Measurements from ENCODE around the gene MAP4K4. TPM values are rescaled to one million over a fixed set of nuclear protein-coding genes. Genes with fewer than 3 reads are reported as not detected.

MAP4K4 gene
- total and polyA plus RNA-seq, 2 of the 13 experiments (the other 11 are each of a cell fraction or from before 2014, with no cell fraction given) = 105 to 264 TPM

DNA sequence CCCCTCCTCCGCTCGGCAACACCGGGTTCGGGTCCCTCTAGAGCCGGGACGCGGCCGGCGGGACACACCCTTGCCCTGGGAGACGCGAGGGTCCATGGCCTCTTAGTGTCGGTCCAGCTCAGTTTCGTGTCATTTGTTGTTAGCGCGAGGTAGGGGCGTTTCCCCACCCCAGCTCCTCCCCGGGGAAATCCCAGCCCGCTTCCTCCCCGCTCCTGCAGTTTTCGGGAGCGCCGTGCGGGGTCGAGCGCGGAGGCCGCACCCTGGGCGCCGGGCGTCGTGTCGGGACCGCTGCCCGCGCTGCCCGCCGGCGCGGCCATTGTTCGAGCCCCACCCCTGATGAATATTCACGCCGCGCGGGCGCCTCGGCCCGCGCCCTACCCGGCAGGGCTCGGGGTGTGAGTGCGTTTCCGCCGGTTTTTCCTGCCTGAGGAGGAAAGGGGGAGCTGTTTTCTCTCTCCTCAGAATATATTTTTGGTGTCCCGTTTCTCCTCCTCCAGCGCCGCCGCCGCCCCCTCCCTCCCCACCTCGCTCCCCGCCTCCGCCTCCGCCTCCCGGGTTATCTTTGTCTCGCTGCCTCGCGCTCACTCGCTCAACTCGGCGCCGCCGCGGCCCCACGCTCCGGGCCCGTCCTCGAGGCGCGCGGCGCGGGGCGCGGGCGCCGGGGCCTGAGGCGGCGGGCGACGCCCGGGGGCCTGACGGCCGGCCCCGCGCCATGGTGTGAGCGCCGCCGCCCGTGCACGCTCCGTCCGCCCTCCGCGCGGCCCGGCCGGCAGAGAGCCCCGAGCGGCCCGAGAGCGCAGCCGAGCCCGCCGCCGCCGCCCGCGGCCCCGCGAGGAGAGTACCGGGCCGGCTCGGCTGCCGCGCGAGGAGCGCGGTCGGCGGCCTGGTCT lies at the start of gene MAP4K4 (continued):
- TF ChIP-seq RBM39 (IDR thresholded peaks at IDR 0.05; ENCODE audit: low read depth, low read length, poor library complexity, severe bottlenecking) (peak; percentile 85), ZNF292 (CRISPR knock-in tag; IDR thresholded peaks at IDR 0.05; ENCODE audit: borderline replicate concordance, low read depth) (peak; percentile 76; the same call in 1 of the 2 replicates), ZNF646 (CRISPR knock-in tag; IDR thresholded peaks at IDR 0.05) (peak; percentile 55; the same call in 1 of the 2 replicates), ZNF574 (CRISPR knock-in tag; IDR thresholded peaks at IDR 0.05) (peak; percentile 59), BHLHE40 (IDR thresholded peaks at IDR 0.05; ENCODE audit: low read length) (no peak), MYC (CRISPR knock-in tag; IDR thresholded peaks at IDR 0.05; ENCODE audit: borderline replicate concordance) (peak; percentile 64), SRY (CRISPR knock-in tag; IDR thresholded peaks at IDR 0.05) (peak; percentile 34; the same call in 1 of the 2 replicates), ZNF383 (CRISPR knock-in tag; IDR thresholded peaks at IDR 0.05; ENCODE audit: borderline replicate concordance) (no peak), GABPB1 (CRISPR knock-in tag; IDR thresholded peaks at IDR 0.05) (peak; percentile 67; the same call in 1 of the 2 replicates), ZNF792 (CRISPR knock-in tag; IDR thresholded peaks at IDR 0.05) (peak; percentile 86), ZNF589 (CRISPR knock-in tag; conservative IDR thresholded peaks at IDR 0.05) (peak; percentile 78), TAF15 (IDR thresholded peaks at IDR 0.05; ENCODE audit: low read depth, low read length, poor library complexity, severe bottlenecking) (peak; percentile 59), KLF16 (CRISPR knock-in tag; IDR thresholded peaks at IDR 0.05) (peak in 1 of 2 experiments; percentile 81; a peak in 2 of 4 replicates)
- TF ChIP-seq, protein P1, sequence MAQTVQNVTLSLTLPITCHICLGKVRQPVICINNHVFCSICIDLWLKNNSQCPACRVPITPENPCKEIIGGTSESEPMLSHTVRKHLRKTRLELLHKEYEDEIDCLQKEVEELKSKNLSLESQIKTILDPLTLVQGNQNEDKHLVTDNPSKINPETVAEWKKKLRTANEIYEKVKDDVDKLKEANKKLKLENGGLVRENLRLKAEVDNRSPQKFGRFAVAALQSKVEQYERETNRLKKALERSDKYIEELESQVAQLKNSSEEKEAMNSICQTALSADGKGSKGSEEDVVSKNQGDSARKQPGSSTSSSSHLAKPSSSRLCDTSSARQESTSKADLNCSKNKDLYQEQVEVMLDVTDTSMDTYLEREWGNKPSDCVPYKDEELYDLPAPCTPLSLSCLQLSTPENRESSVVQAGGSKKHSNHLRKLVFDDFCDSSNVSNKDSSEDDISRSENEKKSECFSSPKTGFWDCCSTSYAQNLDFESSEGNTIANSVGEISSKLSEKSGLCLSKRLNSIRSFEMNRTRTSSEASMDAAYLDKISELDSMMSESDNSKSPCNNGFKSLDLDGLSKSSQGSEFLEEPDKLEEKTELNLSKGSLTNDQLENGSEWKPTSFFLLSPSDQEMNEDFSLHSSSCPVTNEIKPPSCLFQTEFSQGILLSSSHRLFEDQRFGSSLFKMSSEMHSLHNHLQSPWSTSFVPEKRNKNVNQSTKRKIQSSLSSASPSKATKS (CRISPR knock-in tag; IDR thresholded peaks at IDR 0.05) = no peak
